ENCODE data around the gene NUDT21. TPM values are rescaled to one million over a fixed set of nuclear protein-coding genes. Genes with fewer than 3 reads are reported as not detected.

The NUDT21 gene
- total RNA-seq, 1 donor from 2014 or later, result 80.3 TPM

- no peaks in the 10 kb centered on the region for H3K27me3 ChIP-seq (ENCODE audit: low read depth)
- DNase-seq (no peak), ATAC-seq (no peak)
- no peaks in the 10 kb centered on the region for H3K9me3 ChIP-seq
- TF ChIP-seq CTCF (IDR thresholded peaks at IDR 0.05), result no peak
- intact Hi-C loops (cut with DNase I), result no loop called here
- no peak overlapping the region for H3K27ac ChIP-seq
- H3K4me3 ChIP-seq, result no peak overlapping the region
- no peaks in the 10 kb centered on the region for H3K36me3 ChIP-seq
- peaks cover 30% of the 10 kb centered on the region for H3K4me1 ChIP-seq
These were observed 29.8 kb downstream of the NUDT21 start for GRCh38 chr16:56421313-56421712.

- H3K4me1 ChIP-seq, result peaks cover 34% of the 10 kb centered on the region
- TF ChIP-seq CTCF (IDR thresholded peaks at IDR 0.05), result no peak
- intact Hi-C loops (cut with DNase I), result no loop called here
- no peak overlapping the region for H3K4me3 ChIP-seq
- H3K27me3 ChIP-seq (ENCODE audit: low read depth), result no peaks in the 10 kb centered on the region
- no peaks in the 10 kb centered on the region for H3K9me3 ChIP-seq
- no peaks in the 10 kb centered on the region for H3K36me3 ChIP-seq
- DNase-seq, result no peak
- H3K27ac ChIP-seq, result no peak overlapping the region
- no peak for ATAC-seq
These were observed 30.5 kb downstream of the NUDT21 start for GRCh38 chr16:56420613-56421012.

GRCh38 chr16:56419740-56420548 lies 31.2 kb downstream of the NUDT21 start:
- H3K27me3 ChIP-seq (ENCODE audit: low read depth), result no peaks in the 10 kb centered on the region
- no peak overlapping the region for H3K4me3 ChIP-seq
- H3K9me3 ChIP-seq, result no peaks in the 10 kb centered on the region
- no peaks in the 10 kb centered on the region for H3K36me3 ChIP-seq
- no peak for ATAC-seq
- H3K27ac ChIP-seq, result no peak overlapping the region
- DNase-seq, result no peak
- H3K4me1 ChIP-seq, result peaks cover 34% of the 10 kb centered on the region
- intact Hi-C loops (cut with DNase I), result no loop called here
- no peak for TF ChIP-seq CTCF (IDR thresholded peaks at IDR 0.05)

GRCh38 chr16:56417138-56417537 lies 34.0 kb downstream of the NUDT21 start:
- intact Hi-C loops (cut with DNase I), result no loop called here
- Histone ChIP-seq H3K27ac (no peak overlapping the region), H3K4me1 (peaks cover 12% of the 10 kb centered on the region), H3K27me3 (ENCODE audit: low read depth) (no peaks in the 10 kb centered on the region), H3K9me3 (no peaks in the 10 kb centered on the region), H3K36me3 (peaks cover 17% of the 10 kb centered on the region), H3K4me3 (no peak overlapping the region)
- ATAC-seq, result no peak
- no peak for DNase-seq
- no peak for TF ChIP-seq CTCF (IDR thresholded peaks at IDR 0.05)

GRCh38 chr16:56415875-56416274 lies 35.3 kb downstream of the NUDT21 start:
- intact Hi-C loops (cut with DNase I), result no loop called here
- H3K4me3 ChIP-seq, result no peak overlapping the region
- no peak overlapping the region for H3K27ac ChIP-seq
- no peak for TF ChIP-seq CTCF (IDR thresholded peaks at IDR 0.05)
- peaks cover 6% of the 10 kb centered on the region for H3K4me1 ChIP-seq
- no peak for DNase-seq
- H3K9me3 ChIP-seq, result no peaks in the 10 kb centered on the region
- peaks cover 28% of the 10 kb centered on the region for H3K36me3 ChIP-seq
- no peak for ATAC-seq
- H3K27me3 ChIP-seq (ENCODE audit: low read depth), result no peaks in the 10 kb centered on the region

Measured in lower lobe of right lung (tissue), 2 donors.